CD1c-positive myeloid dendritic cell (primary cell): Measurements from ENCODE around the gene NOD1.
A peak's percentile ranks its signal among the peaks of the same experiment; 100 is the strongest.
"Not testable (repeated sequence)": the region's sequence is repeated elsewhere in the genome, so short reads cannot be mapped to it uniquely, and the experiment has no call there.

Experiments
- DNase-seq: peaks from one replicate; pipeline ENCODE4 v3.0.0-alpha.2; 2016; ENCODE audit errors: extremely low spot score

The NOD1 gene

GRCh38 chr7:30447466-30447865 is 31.1 kb downstream of the NOD1 start:
- no peak for DNase-seq

- no peak for DNase-seq
Measured at GRCh38 chr7:30446266-30446665, 32.3 kb downstream of the NOD1 start.

DNA sequence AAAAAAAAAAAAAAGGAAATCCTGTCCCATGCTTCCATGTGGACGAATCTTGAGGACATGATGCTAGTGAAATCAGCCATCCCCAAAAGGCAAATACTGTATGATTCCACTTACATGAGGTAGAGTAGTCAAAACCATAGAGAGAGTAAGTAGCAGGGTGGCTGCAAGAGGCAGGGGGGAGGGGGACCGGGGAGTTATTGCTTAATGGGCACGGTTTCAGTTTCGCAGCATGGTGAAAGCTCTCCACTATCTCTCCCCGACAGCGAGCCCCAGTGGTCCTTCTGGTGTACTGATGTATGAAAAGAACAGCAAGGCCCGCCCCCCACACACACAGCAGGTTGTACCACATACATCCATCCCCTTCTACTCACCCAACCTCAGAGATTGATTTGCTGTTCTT is 32.8 kb downstream of the NOD1 start:
- DNase-seq: peak; percentile 84

- DNase-seq: no peak
Measured at GRCh38 chr7:30437823-30438574, 40.6 kb downstream of the NOD1 start.

DNA sequence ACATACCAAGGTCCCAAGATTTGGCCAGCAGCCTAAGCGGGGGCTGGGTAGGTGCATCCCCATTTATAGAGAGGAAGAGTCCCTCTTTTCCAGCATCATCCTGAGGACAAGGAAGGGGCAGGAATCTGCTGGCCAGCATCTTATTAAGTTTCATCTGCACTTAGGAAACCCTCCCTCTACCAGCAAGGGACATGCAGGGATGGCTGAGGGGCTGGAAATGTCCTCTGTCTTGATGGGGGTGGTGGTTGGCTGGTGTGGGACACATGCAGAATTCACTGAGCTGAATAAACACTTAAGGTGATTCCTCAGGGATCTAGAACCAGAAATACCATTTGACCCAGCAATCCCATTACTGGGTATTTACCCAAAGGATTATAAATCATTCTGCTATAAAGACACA is 42.1 kb downstream of the NOD1 start:
- no peak for DNase-seq

DNA sequence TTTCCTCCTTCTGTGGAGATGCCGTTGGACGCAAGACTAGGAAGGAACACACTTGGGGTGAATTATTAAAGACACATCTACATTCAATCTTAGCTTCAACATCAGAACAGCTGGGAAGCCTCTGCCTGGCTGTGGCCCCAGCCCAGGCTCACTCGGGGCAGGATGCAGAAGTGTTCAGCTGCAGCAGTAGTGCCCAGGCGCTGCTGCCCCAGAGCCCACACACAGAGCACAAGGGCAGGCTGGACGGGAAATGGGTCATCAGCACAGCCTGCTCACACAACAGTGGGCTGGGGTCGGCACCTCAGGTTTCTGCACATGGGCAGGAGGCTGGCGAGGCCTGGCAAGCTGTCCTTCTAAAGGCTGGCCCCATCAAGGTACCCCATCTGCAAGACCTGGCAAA is 42.5 kb downstream of the NOD1 start:
- peak; percentile 22 for DNase-seq

DNA sequence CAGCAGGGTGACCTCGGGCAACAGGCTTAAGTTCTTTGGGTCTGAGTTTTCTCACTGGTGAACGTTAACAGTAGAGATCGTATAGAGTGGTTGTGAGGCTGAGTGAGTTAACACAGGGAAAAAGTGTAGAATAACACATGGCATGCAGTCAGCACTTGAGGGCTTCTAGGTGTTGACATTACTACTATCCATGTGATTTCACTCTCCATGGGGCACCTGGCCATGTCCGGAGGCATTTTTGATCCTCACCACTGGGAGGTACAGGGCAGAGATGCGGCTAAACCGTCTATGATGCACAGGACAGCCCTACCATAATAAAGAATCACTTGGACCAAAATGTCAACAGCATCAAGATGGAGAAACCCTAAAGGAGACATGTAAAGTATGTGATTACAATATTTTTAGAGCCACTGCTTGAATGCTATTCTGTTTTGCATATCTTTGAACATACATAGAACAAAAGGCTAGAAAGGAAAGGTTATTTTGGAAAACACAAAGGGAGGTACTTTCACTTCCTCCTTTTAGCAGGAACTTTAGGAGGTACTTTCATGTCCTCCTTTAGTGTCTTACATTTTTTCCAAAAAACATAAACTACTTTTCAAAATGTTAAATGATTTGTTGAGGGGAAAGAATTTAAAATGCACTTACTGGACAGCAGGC is 44.3 kb downstream of the NOD1 start:
- DNase-seq: peak; percentile 64

GRCh38 chr7:30433506-30433905 is 45.1 kb downstream of the NOD1 start:
- DNase-seq: no peak

- DNase-seq: peak; percentile 68
Measured at GRCh38 chr7:30433082-30433481, 45.5 kb downstream of the NOD1 start.

- peak; percentile 46 for DNase-seq
Measured at GRCh38 chr7:30430777-30431176, 47.8 kb downstream of the NOD1 start.

DNA sequence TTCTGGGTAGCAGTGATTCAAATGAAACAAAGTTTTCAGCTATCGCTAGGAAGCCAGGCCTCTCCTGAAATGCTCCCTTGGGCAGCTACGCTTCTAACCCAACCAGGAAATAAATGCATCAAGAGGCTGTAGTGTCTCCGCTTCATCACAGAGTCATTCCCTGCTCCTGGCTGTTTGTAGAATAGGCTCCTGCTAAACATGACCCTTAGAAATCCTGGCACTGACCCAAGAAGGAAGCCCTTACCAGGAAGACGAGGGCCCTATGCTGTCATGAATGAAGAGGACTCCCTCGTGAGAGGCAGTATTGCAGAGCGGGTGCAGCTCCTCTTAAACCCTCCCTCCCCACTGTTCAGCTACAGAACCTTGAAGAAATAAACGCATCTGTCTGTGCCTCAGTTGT is 48.3 kb downstream of the NOD1 start:
- peak; percentile 60 for DNase-seq

GRCh38 chr7:30429156-30429530 is 49.4 kb downstream of the NOD1 start:
- DNase-seq: no peak

GRCh38 chr7:30428246-30429155 is 50.1 kb downstream of the NOD1 start:
- DNase-seq: peak; percentile 89

DNA sequence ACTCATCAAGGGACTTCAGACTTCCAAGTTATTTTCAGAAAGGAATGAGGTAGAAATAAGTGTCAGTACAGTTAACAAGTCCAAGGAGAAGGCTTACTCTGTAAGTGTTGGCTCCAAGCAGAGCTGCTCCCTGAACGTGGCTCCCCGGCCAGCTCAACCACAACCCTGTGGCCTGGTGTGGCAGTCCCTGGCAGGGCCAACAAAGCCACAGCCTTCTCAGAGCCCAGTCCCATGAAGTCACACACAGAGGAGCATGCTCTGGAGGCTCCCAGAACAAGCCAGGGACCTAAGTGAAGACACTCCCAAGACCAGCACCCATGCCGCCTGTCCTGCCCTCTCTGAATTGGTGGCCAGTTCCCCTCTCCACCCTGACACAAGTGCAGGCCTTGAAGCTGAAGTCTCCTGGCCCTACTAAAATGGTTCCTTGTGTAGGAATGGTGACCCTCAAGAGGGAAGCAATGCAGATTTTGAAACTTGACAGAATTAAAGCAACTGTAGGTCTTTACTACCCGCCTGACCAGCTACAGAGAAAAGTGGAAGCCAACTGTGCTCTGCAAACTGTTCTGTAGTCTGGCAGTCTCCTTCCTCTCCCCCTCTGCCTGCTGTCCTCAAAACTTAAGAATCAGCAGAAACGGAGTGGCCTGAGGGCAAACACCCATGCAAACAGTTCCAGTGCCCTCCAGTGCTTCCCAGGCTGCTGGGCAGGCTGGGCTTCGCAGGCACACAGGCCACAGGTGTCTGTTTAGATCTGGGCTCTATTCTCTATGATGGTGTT is 51.1 kb downstream of the NOD1 start:
- peak; percentile 60 for DNase-seq

GRCh38 chr7:30424506-30424905 is 54.1 kb downstream of the NOD1 start:
- no peak for DNase-seq

DNA sequence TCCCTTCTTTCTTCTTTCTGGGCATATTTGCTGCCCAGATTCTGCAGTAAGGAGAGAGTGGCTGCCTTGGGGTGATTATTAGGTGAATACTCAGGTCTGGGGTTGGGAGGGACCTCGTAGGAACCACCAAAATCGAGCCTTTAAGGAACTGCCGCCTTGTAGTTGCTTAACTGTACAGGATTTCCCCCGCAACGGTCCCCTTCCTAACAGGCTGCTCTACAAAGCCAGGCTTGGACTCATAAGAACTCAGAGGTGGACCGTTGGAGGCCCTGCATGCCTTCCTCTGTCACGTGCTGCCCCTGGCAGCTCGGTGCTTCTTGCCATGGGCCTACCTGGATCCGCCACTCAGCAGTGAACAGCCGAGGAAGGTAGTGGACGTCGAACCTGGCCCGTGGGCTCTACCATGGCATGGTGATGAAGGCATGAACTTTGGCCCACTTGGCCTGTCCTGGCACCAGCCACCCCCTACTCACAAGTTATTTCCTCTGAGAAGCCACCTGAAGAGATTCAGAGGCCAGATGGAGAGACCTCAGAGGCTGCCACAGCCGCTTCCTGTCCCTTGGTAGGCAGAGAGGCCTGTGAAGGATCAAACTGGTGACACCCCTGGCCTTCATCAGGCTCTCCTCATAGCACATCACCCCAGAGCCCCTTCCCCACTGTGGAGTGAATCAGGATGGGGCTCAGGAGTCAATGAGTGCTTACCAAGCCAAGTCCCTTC is 54.6 kb downstream of the NOD1 start:
- no peak for DNase-seq

GRCh38 chr7:30422922-30423321 is 55.7 kb downstream of the NOD1 start:
- no peak for DNase-seq

GRCh38 chr7:30421647-30422196 is 56.9 kb downstream of the NOD1 start:
- DNase-seq: no peak

DNA sequence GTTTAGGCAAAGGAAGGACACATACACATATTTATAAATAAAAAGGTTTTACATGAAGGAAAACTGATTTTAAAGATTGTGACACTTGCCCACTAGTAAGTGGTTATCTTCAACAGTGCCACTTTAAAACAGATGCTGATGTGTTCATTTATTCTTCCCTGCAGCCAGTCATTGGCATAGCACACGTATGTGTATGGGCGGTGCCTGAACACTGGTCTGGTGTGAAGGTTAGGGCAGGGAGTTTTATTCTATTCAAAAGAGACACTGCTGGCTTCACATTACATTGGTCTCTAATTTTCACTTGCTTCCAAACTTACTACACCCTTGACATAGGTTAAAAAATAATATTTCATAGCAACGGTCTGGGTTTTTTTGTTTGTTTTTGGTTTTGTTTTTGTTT is 57.9 kb downstream of the NOD1 start:
- no peak for DNase-seq

DNA sequence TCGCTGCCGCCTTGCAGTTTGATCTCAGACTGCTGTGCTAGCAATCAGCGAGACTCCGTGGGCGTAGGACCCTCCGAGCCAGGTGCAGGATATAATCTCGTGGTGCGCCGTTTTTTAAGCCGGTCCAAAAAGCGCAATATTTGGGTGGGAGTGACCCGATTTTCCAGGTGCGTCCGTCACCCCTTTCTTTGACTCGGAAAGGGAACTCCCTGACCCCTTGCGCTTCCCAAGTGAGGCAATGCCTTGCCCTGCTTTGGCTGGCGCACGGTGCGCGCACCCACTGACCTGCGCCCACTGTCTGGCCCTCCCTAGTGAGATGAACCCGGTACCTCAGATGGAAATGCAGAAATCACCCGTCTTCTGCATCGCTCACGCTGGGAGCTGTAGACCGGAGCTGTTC is 58.5 kb downstream of the NOD1 start:
- not testable (repeated sequence) for DNase-seq

GRCh38 chr7:30413864-30414263 is 64.7 kb downstream of the NOD1 start:
- no peak for DNase-seq
